GM12864 (cell line): ENCODE data around the gene CNNM3.
A peak's percentile ranks its signal among the peaks of the same experiment; 100 is the strongest.

Source experiments
- DNase-seq: peaks from one replicate; pipeline ENCODE4 v3.0.0-alpha.2; 2011; ENCODE audit warnings: low read depth
- H3K4me3 ChIP-seq: 2 replicates; pipeline ENCODE4 v1.5.1; 2011; ENCODE audit warnings: mild to moderate bottlenecking, low read depth, low read length, control low read depth
- CTCF ChIP-seq: IDR thresholded peaks from 2 replicates; pipeline ENCODE4 v1.5.1; 2011; ENCODE audit warnings: low read depth, mild to moderate bottlenecking, moderate library complexity, low read length, control low read depth, inconsistent platforms; ENCODE audit errors: missing control alignments

Gene CNNM3

GRCh38 chr2:96816127-96816835 lies at the start of gene CNNM3:
Gene CNNM3 (plus strand): TSS chr2:96816268. CDS start chr2:96816278, 10 bp downstream.
- peak; percentile 62 for DNase-seq
- peak within 1 kb of the TSS; percentile 74 for H3K4me3 ChIP-seq
- peak; percentile 54 for TF ChIP-seq CTCF

DNA sequence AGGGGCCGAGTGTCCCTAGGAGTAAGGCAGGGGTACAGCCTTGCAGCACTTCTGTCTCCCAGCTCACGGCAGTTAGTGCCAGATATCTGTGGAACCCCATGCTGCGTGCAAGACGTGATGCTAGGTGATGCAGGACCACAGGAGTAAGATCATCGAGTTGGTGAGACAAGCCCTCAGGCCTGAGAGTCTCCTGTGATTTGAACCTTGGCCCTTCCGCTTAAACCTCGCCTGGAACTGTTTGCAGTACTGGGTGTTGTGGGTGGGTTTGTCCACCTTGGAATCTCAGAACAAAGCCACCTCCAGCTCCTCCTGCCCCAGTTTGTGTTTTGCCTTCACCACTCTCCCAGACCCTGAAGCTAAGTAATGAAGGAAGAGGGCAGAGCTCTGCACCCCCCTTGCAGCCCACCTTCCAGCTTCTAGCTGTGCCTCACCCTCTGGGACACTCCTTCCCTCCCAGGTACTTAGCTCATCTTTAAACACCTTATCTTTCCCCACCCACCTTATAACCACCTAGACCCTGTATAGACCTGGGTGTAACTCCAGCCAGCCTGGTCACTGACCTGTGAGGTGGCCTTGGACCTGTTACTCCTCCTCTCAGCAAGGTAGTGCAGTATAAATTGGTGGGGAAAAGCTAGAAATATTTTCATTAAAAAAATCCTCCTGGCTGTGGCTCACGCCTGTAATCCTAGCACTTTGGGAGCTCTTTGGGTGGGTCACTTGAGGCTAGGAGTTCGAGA lies 48.8 kb upstream of the CNNM3 start:
- TF ChIP-seq CTCF = no peak
- DNase-seq = no peak
- H3K4me3 ChIP-seq = no peak overlapping the region

DNA sequence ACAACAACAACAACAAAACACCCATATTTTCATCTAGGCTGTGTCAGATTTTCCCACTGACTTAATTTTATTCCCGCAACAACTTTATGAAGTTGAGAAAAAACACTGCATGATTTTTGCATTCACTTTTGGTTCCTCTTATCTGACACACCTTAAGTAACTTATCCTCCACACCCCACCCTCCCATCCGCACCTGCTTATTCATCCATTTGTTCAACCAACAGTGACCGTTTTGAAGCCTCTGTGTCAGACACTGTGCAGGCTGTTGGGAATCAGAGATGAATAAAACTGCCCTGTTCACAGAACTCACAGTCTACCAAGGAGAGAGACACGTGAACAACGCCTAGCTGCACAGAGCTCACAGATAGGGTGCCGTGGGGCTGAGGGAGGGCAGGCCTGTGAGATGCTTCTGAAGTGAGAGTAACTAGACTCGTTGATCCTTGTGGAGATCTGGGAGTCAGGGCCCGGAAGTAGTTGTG lies 47.9 kb upstream of the CNNM3 start:
- no peak for TF ChIP-seq CTCF
- DNase-seq = peak; percentile 61
- H3K4me3 ChIP-seq = no peak overlapping the region

- no peak overlapping the region for H3K4me3 ChIP-seq
- no peak for DNase-seq
- TF ChIP-seq CTCF = no peak
These were observed 46.3 kb upstream of the CNNM3 start for GRCh38 chr2:96769814-96770213.

GRCh38 chr2:96770442-96771202 lies 45.4 kb upstream of the CNNM3 start:
- TF ChIP-seq CTCF = no peak
- no peak for DNase-seq
- H3K4me3 ChIP-seq = no peak overlapping the region

- no peak overlapping the region for H3K4me3 ChIP-seq
- no peak for DNase-seq
- no peak for TF ChIP-seq CTCF
These were observed 44.1 kb upstream of the CNNM3 start for GRCh38 chr2:96771796-96772618.
